ENCODE data around the gene VAX1.

- TF ChIP-seq ZFP30 (CRISPR knock-in tag; IDR thresholded peaks at IDR 0.05) (no peak), TSHZ2 (CRISPR knock-in tag; IDR thresholded peaks at IDR 0.05) (no peak), CREB5 (CRISPR knock-in tag; IDR thresholded peaks at IDR 0.05; ENCODE audit: low read depth) (no peak), SNAI2 (CRISPR knock-in tag; IDR thresholded peaks at IDR 0.05) (no peak), ZNF565 (CRISPR knock-in tag; conservative IDR thresholded peaks at IDR 0.05; ENCODE audit: low read depth) (no peak), ARNTL (CRISPR knock-in tag; IDR thresholded peaks at IDR 0.05; ENCODE audit: borderline replicate concordance, low read depth) (no peak), ISL1 (CRISPR knock-in tag; IDR thresholded peaks at IDR 0.05) (no peak), RARB (CRISPR knock-in tag; IDR thresholded peaks at IDR 0.05) (no peak), PATZ1 (CRISPR knock-in tag; IDR thresholded peaks at IDR 0.05; ENCODE audit: borderline replicate concordance) (no peak), ZFP3 (CRISPR knock-in tag; IDR thresholded peaks at IDR 0.05) (no peak), ZNF70 (CRISPR knock-in tag; IDR thresholded peaks at IDR 0.05) (no peak)
- TF ChIP-seq, protein P1, sequence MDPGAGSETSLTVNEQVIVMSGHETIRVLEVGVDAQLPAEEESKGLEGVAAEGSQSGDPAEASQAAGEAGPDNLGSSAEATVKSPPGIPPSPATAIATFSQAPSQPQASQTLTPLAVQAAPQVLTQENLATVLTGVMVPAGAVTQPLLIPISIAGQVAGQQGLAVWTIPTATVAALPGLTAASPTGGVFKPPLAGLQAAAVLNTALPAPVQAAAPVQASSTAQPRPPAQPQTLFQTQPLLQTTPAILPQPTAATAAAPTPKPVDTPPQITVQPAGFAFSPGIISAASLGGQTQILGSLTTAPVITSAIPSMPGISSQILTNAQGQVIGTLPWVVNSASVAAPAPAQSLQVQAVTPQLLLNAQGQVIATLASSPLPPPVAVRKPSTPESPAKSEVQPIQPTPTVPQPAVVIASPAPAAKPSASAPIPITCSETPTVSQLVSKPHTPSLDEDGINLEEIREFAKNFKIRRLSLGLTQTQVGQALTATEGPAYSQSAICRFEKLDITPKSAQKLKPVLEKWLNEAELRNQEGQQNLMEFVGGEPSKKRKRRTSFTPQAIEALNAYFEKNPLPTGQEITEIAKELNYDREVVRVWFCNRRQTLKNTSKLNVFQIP (CRISPR knock-in tag; IDR thresholded peaks at IDR 0.05; ENCODE audit: borderline replicate concordance, low read depth) = no peak
Measured at GRCh38 chr10:117163954-117164548, 26.0 kb upstream of the VAX1 start.
